ENCODE data around the gene TPM4. TPM values are rescaled to one million over a fixed set of nuclear protein-coding genes. Genes with fewer than 3 reads are reported as not detected.
"Not testable (repeated sequence)": the region's sequence is repeated elsewhere in the genome, so short reads cannot be mapped to it uniquely, and the experiment has no call there.

Gene TPM4
- polyA plus RNA-seq, 1 donor from 2014 or later: 119 TPM

- not testable (repeated sequence) for H3K9ac ChIP-seq (ENCODE audit: low read length); H3K27me3 ChIP-seq (ENCODE audit: insufficient read depth, low read depth, low read length); H3K79me2 ChIP-seq (replicated peaks; ENCODE audit: insufficient read depth, low read length); H3K9me3 ChIP-seq (ENCODE audit: low read length); H3K4me3 ChIP-seq (ENCODE audit: low read length); H2AFZ ChIP-seq (ENCODE audit: low read depth, low read length); H3K9me2 ChIP-seq (ENCODE audit: insufficient read depth, low read length); H3K4me2 ChIP-seq (ENCODE audit: low read length); H3F3A ChIP-seq (ENCODE audit: insufficient read depth, low read length, poor library complexity, severe bottlenecking); H4K20me1 ChIP-seq (ENCODE audit: insufficient read depth); H3K36me3 ChIP-seq (ENCODE audit: insufficient read depth, low read length); H3K27ac ChIP-seq (ENCODE audit: low read length)
These were observed 43.0 kb downstream of the TPM4 start for GRCh38 chr19:16119075-16119857.

GRCh38 chr19:16121141-16121540 is 44.8 kb downstream of the TPM4 start:
- H3K27me3 ChIP-seq (ENCODE audit: insufficient read depth, low read depth, low read length): no peaks in the 10 kb centered on the region
- H3K4me3 ChIP-seq (ENCODE audit: low read length): no peak overlapping the region
- no peak overlapping the region for H3K27ac ChIP-seq (ENCODE audit: low read length)
- no peak overlapping the region for H3K9ac ChIP-seq (ENCODE audit: low read length)
- H3K9me2 ChIP-seq (ENCODE audit: insufficient read depth, low read length): no peaks in the 10 kb centered on the region
- no peaks in the 10 kb centered on the region for H3F3A ChIP-seq (ENCODE audit: insufficient read depth, low read length, poor library complexity, severe bottlenecking)
- H3K79me2 ChIP-seq (replicated peaks; ENCODE audit: insufficient read depth, low read length): no peaks in the 10 kb centered on the region
- no peaks in the 10 kb centered on the region for H3K36me3 ChIP-seq (ENCODE audit: insufficient read depth, low read length)
- no peaks in the 10 kb centered on the region for H3K9me3 ChIP-seq (ENCODE audit: low read length)
- no peak overlapping the region for H3K4me2 ChIP-seq (ENCODE audit: low read length)
- no peak overlapping the region for H2AFZ ChIP-seq (ENCODE audit: low read depth, low read length)
- no peaks in the 10 kb centered on the region for H4K20me1 ChIP-seq (ENCODE audit: insufficient read depth)
- TF ChIP-seq RAD21 (conservative IDR thresholded peaks at IDR 0.05) (no peak), TAF1 (IDR thresholded peaks at IDR 0.05; ENCODE audit: low read depth) (no peak), POLR2AphosphoS5 (IDR thresholded peaks at IDR 0.05) (no peak), SMC3 (conservative IDR thresholded peaks at IDR 0.05; ENCODE audit: poor library complexity) (no peak), EP300 (conservative IDR thresholded peaks at IDR 0.05; ENCODE audit: poor library complexity, severe bottlenecking) (no peak), MXI1 (conservative IDR thresholded peaks at IDR 0.05; ENCODE audit: poor library complexity, severe bottlenecking) (no peak), REST (IDR thresholded peaks at IDR 0.05; ENCODE audit: borderline replicate concordance) (no peak), EZH2 (IDR thresholded peaks at IDR 0.05; ENCODE audit: borderline replicate concordance, insufficient read depth, low read length, poor library complexity, severe bottlenecking) (no peak), CTCF (IDR thresholded peaks at IDR 0.05; ENCODE audit: poor library complexity, severe bottlenecking) (no peak)
